Pancreas (tissue), 10 donors: ENCODE measurements around the gene CARS2. TPM values are rescaled to one million over a fixed set of nuclear protein-coding genes. Genes with fewer than 3 reads are reported as not detected.

Experiments
- ATAC-seq, 4 donors: fragments of 200-7000 bp; cut with Tn5 transposase; one replicate each; pipeline versions ENCODE4 v1.8.0 to v1.9.1; 2020; ENCODE audit warnings: mild to moderate bottlenecking in 4 of 4, moderate library complexity in 4 of 4
- DNase-seq, 6 donors: peaks; one replicate each; pipeline ENCODE4 v3.0.0-alpha.2; 2020
- FAIRE-seq: peaks from 2 replicates; lab custom pipeline; 2012; peaks lifted over from hg19 to GRCh38; lab: Jason Lieb, UNC
- H3K27ac ChIP-seq, 4 donors: fragments of 200-600 bp; sonication (generic); 1 replicate in 3 of 4; 2 replicates in 1 of 4; pipeline versions ENCODE4 v1.5.0 to v1.8.0; 2020
- H3K27me3 ChIP-seq, 4 donors: fragments of 200-600 bp; one replicate each; pipeline ENCODE4 v1.8.0; 2021
- H3K36me3 ChIP-seq, 3 donors: fragments of 200-600 bp; sonication (generic) in 1 of 3; one replicate each; pipeline versions ENCODE4 v1.5.0 to v1.8.0; 2020 to 2021
- H3K4me1 ChIP-seq, 3 donors: fragments of 200-600 bp; one replicate each; pipeline ENCODE4 v1.8.0; 2021
- H3K4me3 ChIP-seq, 4 donors: fragments of 200-600 bp; sonication (generic) in 2 of 4; one replicate each; pipeline versions ENCODE4 v1.5.0 to v1.8.0; 2020 to 2021
- H3K9me3 ChIP-seq, 4 donors: fragments of 200-600 bp; one replicate each; pipeline ENCODE4 v1.8.0; 2021
- whole genome bisulfite sequencing, 2 donors: extraction: QIAGEN DNeasy Blood & Tissue Kit; methylation state at CpG; one replicate each; pipeline ENCODE4 v1.1.7; 2013; 5-methylcytosine and 5-hydroxymethylcytosine counted together
- intact Hi-C, 3 donors: fragments of 100-400 bp; cut with DNase I; formaldehyde crosslinking; loops; one replicate each; pipeline versions ENCODE4 v1.11.1 to v1.14.2; 2022
- polyA plus RNA-seq, 2 donors: library from polyadenylated mRNA; stranded (reverse); fragments of 200-250 nt; gene quantifications; one replicate each; pipeline ENCODE4 v1.2.3, GENCODE V29; 2013
- total RNA-seq, 6 donors: library from RNA; stranded (reverse); fragmentation: NEBNext Ultra II Directional in 4 of 6; extraction: Animal tissue kit (Norgen Biotek cat#: 25700) in 4 of 6; gene quantifications; one replicate each; pipeline versions ENCODE4 v1.2.1 to v1.2.4, GENCODE V29; 2021 to 2023
- TF ChIP-seq, protein P1 (sequence below), 4 donors: fragments of 200-600 bp; sonication (generic) in 3 of 4; IDR thresholded peaks; one replicate each; pipeline versions ENCODE4 v1.5.0 to v1.8.0; 2021; ENCODE audit warnings: antibody characterized with exemption in 4 of 4
- donor health status: healthy with polysubstance abuse.
- donor health status: DM: no; HTN: no; CAD: no; lungs with moderate emphysema.
- donor health status: DM: no; HTN: no; CAD: no.
- donor health status: control.
- donor health status: control.
- donor health status: Bipolar disorder and iron deficiency.
- donor health status: DM: yes; HTN: yes; CAD: no.
- donor health status: DM: no; HTN: no; CAD: no.
- donor health status: DM: no; HTN: no; CAD: no.
- donor health status: DM: yes; HTN: yes; CAD: no.

The CARS2 gene
- total and polyA plus RNA-seq, 8 donors = 18.2 to 98.7 (median 23.7) TPM

DNA sequence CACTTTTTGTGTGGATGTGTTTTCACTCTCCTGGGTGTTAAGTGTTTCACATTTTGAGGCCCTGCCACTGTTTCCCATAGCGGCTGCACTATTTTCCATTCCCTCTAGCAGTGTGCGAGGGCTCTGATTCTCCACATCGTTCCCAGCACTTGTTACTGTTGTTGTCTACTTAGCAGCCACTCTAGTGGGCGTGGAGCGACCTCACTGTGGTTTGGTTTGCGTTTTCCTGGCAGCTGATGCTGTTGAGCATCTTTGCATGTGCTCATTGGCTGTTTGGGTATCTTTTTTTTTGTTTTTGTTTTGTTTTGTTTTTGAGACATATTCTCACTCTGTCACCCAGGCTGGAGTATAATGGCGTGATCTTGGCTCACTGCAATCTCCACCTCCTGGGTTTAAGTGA lies 76.2 kb downstream of the CARS2 start:
- H3K9me3 ChIP-seq = no peaks in the 10 kb centered on the region
- peaks cover 0 to 32% (median 5%) of the 10 kb centered on the region in 3 donors for H3K36me3 ChIP-seq
- TF ChIP-seq, protein P1, sequence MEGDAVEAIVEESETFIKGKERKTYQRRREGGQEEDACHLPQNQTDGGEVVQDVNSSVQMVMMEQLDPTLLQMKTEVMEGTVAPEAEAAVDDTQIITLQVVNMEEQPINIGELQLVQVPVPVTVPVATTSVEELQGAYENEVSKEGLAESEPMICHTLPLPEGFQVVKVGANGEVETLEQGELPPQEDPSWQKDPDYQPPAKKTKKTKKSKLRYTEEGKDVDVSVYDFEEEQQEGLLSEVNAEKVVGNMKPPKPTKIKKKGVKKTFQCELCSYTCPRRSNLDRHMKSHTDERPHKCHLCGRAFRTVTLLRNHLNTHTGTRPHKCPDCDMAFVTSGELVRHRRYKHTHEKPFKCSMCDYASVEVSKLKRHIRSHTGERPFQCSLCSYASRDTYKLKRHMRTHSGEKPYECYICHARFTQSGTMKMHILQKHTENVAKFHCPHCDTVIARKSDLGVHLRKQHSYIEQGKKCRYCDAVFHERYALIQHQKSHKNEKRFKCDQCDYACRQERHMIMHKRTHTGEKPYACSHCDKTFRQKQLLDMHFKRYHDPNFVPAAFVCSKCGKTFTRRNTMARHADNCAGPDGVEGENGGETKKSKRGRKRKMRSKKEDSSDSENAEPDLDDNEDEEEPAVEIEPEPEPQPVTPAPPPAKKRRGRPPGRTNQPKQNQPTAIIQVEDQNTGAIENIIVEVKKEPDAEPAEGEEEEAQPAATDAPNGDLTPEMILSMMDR (IDR thresholded peaks at IDR 0.05) = no peak
- no peaks in the 10 kb centered on the region for H3K4me1 ChIP-seq
- ATAC-seq (no peak), DNase-seq (no peak), FAIRE-seq (no peak)
- WGBS, 2 donors = 89% methylated on average over 7 of the region's 7 CpGs
- no peak overlapping the region for H3K27ac ChIP-seq
- intact Hi-C loops = no loop called here
- H3K4me3 ChIP-seq = no peak overlapping the region
- no peaks in the 10 kb centered on the region for H3K27me3 ChIP-seq

DNA sequence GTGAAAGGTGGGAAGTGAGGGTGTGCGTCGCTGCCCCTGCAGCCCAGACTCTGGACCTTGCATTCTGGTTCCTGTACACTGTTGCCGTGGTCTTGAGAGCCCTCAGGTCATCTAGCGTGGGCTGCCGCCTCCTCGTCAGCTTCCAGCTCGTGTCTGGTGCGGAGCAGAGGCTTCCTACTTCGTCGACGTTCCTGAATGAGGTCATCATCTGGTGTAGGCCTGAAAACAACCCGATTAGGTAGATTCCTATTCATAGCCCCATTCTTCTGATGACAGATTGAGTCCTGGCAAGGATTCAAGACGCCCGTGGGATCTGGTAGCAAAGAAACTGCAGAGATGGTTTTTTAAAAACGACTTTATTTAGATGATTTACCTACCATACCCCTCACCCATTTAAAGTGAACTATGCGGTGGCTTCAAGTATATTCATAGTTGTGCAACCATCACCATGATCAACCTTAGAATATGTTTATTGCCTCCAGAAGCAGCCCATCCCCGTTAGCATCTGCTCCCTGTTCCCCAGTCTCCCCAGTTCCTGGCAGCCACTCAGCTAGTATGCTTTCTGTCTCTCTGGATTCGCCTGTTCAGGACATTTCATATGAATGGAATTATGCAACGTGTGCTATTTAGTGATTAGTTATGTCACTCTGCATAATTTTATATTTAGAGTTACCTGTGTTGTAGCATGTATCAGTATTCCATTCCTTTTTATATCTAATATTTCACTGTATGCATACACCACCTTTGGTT lies 76.8 kb downstream of the CARS2 start:
- no peak for DNase-seq
- H3K4me3 ChIP-seq = no peak overlapping the region
- no peaks in the 10 kb centered on the region for H3K9me3 ChIP-seq
- TF ChIP-seq, protein P1 (IDR thresholded peaks at IDR 0.05) = no peak
- intact Hi-C loops = no loop called here
- peaks cover 0 to 26% (median 4%) of the 10 kb centered on the region in 3 donors for H3K36me3 ChIP-seq
- no peak for ATAC-seq
- WGBS, 2 donors = 76 to 81% methylated on average over 19 of the region's 19 CpGs
- H3K27me3 ChIP-seq = no peaks in the 10 kb centered on the region
- H3K4me1 ChIP-seq = no peaks in the 10 kb centered on the region
- FAIRE-seq = no peak
- no peak overlapping the region for H3K27ac ChIP-seq

DNA sequence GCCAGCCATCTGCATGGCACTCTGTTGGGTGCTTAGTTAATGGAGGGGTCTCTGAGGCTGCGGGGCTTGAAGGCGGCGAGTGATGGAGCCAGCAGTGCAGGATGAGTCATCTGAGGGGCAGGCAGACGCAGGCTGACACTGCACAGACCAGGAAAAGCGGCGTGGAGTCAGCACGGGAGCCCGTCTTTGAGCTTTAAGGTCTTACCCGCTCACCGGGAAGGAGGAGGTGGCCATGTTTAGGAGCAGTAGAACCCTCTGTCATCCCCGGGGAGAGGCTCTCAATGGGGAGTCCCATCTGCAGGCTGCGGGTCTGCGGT lies 77.5 kb downstream of the CARS2 start:
- intact Hi-C loops = no loop called here
- Histone ChIP-seq H3K27me3 (no peaks in the 10 kb centered on the region), H3K9me3 (no peaks in the 10 kb centered on the region), H3K4me3 (no peak overlapping the region), H3K36me3 (peaks cover 0 to 26% (median 4%) of the 10 kb centered on the region in 3 donors), H3K4me1 (no peaks in the 10 kb centered on the region), H3K27ac (no peak overlapping the region)
- WGBS, 2 donors = 90 to 92% methylated on average over 13 of the region's 13 CpGs
- TF ChIP-seq, protein P1 (IDR thresholded peaks at IDR 0.05) = no peak
- no peak for FAIRE-seq
- no peak for DNase-seq
- peak in 3 of 4 donors; percentile 12 to 54 (median 33) for ATAC-seq

DNA sequence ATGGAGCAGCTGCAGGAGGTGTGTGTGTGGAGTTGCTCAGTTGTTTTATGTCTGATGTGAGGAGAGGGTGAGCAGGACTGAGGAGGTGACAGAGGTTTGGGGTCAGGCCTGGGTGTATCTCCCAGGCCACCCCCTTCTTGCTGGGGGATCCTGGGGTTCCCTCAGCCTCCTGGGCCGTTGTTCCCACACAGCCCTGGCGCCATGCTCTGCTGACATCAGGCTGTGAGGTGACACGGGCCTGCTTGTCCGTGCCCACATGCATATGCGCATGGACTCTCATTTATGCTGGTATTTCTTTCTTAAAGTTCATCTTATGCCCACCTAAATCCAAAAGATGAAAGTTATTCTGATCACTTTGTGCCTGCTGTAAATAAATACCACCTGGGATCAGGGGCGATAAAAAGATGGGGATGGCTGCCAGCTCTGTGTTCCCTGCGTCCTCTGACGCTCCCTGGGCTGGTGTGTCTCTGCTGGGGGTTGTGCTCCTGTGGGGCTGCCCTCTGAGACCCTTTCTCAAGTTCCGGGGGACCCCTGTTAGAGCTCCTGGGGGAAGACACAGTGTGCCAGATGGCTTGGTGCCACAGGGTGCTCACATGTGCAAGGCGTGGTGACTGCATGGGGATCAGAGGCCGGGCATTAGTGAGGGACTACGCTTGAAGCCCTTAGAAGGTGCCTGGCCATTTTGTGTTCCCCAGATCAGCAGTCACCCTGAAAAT lies 78.0 kb downstream of the CARS2 start:
- H3K27me3 ChIP-seq = no peaks in the 10 kb centered on the region
- no peaks in the 10 kb centered on the region for H3K4me1 ChIP-seq
- H3K4me3 ChIP-seq = no peak overlapping the region
- DNase-seq = no peak
- intact Hi-C loops = no loop called here
- ATAC-seq = peak in 1 of 4 donors; percentile 10
- WGBS, 2 donors = 73 to 75% methylated on average over 12 of the region's 12 CpGs
- peaks cover 0 to 31% (median 4%) of the 10 kb centered on the region in 3 donors for H3K36me3 ChIP-seq
- H3K9me3 ChIP-seq = no peaks in the 10 kb centered on the region
- no peak overlapping the region for H3K27ac ChIP-seq
- TF ChIP-seq, protein P1 (IDR thresholded peaks at IDR 0.05) = no peak
- no peak for FAIRE-seq

GRCh38 chr13:110627351-110627750 lies 78.6 kb downstream of the CARS2 start:
- no peak overlapping the region for H3K4me3 ChIP-seq
- H3K4me1 ChIP-seq = no peaks in the 10 kb centered on the region
- H3K27me3 ChIP-seq = no peaks in the 10 kb centered on the region
- ATAC-seq (no peak), DNase-seq (no peak), FAIRE-seq (no peak)
- 82 to 86% methylated on average over 8 of the region's 8 CpGs for WGBS, 2 donors
- no peak overlapping the region for H3K27ac ChIP-seq
- no peaks in the 10 kb centered on the region for H3K9me3 ChIP-seq
- TF ChIP-seq, protein P1 (IDR thresholded peaks at IDR 0.05) = no peak
- intact Hi-C loops = no loop called here
- H3K36me3 ChIP-seq = peaks cover 0 to 29% (median 4%) of the 10 kb centered on the region in 3 donors
